Gastrocnemius medialis (tissue), 4 donors: ENCODE results near the gene WDR6.

Experiments used
- CTCF ChIP-seq, 5 experiments: fragments of 450-650 bp in 3 of 5; fragments of 200-600 bp in 2 of 5; sonication (generic) in 2 of 5; IDR thresholded peaks in 4 of 5; conservative IDR thresholded peaks in 1 of 5; 1 replicate in 4 of 5; 2 replicates in 1 of 5; pipeline ENCODE4 v1.5.1; 2016 to 2019; ENCODE audit warnings: antibody characterized with exemption in 5 of 5, mild to moderate bottlenecking in 3 of 5, moderate library complexity in 3 of 5
- POLR2A ChIP-seq, 2 donors: fragments of 450-650 bp; IDR thresholded peaks; one replicate each; pipeline ENCODE4 v1.6.1; 2017; ENCODE audit warnings: antibody characterized with exemption in 2 of 2, mild to moderate bottlenecking in 2 of 2, moderate library complexity in 2 of 2

- TF ChIP-seq CTCF (IDR thresholded peaks at IDR 0.05 in 4 of 5, conservative IDR thresholded peaks at IDR 0.05 in 1 of 5) (no peak), POLR2A (IDR thresholded peaks at IDR 0.05) (no peak)
Measured at GRCh38 chr3:48962340-48962739, 44.9 kb upstream of the WDR6 start.
